GM21717 (cell line): ENCODE results near the gene RDH13.
"Not testable (repeated sequence)": the region's sequence is repeated elsewhere in the genome, so short reads cannot be mapped to it uniquely, and the experiment has no call there.

ENCODE experiments used
- ATAC-seq: cut with Tn5 transposase; IDR thresholded peaks from one replicate; pipeline ENCODE4 v1.9.1; 2021; ENCODE audit warnings: mild to moderate bottlenecking, moderate library complexity; ENCODE audit not compliant: unreplicated experiment

The RDH13 gene

DNA sequence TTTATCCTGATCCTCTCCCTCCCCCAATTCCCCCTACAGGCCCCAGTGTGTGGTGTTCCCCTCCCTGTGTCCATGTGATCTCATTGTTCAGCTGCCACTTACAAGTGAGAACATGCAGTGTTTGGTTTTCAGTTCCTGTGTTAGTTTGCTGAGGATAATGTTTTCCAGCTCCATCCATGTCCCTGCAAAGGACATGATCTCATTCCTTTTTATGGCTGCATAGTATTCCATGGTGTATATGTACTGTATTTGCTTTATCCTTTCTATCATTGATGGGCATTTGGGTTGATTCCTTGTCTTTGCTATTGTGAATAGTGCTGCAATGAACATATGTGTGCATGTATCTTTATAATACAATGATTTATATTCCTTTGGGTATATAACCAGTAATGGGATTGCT lies 42.6 kb downstream of the RDH13 start:
- ATAC-seq = not testable (repeated sequence)

- ATAC-seq = no peak
These were observed 44.3 kb downstream of the RDH13 start for GRCh38 chr19:55018633-55019032.

DNA sequence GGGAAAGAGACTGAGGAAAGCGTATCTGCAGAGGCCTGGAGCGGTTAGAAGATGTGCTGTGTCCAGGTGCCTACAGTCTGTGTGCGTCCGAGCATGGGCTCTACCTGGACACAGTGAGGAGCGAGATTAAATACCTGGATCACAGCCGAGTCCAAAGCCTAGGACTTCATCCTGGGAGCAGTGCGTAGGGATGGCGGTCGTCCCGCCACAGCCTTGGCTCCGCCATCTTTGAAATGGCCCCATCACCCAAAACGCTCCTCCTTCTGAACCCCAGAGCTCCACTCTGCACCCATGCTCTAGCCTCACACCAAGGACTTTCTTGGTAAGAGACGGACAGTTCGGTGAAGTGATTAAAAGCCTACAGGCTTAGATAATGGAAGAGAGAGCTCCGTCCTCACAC lies 44.7 kb downstream of the RDH13 start:
- no peak for ATAC-seq

DNA sequence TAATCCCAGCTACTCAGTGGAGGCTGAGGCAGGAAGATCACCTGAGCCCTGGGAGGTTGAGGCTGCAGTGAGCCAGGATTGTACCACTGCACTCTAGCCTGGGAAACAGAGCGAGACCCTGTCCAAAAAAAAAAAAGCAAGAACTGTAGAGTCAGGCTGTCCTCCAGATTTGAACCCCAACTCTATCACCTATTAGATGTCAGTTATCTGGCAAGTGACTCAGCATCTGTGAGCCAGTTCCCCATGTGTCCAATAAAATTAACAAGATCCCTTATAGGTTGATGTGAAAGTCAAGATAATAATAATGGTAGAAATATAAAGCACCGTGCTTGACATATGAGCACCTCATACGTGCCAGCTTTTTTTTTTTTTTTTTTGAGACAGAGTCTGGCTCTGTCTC lies 46.9 kb downstream of the RDH13 start:
- ATAC-seq = no peak

GRCh38 chr19:55015126-55015525 lies 47.8 kb downstream of the RDH13 start:
- no peak for ATAC-seq

DNA sequence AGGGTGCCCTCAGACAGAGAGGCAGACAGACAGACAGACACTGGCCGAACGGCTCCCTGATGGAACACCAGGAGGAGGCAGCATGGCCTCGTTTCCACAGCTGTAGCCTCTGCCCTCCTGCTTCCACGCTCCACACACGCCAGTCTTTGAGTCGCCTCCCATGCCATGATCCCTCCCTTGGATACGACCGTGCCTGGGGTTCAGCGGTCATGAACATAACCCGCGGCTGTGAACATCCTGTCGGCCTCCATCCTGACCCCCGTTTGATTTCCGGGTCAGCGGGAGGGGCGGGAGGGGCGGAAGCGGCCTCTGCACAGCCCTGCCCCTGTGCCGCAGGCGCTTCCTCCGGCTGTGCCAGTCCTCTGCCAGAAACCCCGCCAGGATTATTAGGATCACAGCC lies 48.2 kb downstream of the RDH13 start:
- ATAC-seq = no peak

DNA sequence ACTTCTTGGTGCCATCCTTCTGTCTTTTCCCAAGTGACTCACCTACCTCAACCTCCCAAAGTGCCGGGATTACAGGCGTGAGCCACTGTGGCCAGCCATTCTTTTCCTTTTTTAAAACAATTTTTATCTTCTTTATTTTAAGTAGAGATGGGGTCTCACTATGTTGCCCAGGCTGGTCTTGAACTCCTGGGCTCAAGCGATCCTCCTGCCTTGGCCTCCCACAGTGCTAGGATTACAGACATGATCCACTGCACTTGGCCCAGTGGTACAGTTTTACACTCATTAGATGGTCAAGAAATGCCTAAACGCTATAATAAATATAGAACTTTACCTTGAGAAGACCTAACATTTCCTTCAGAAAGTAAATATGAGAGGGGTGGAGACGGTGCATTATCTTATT lies 49.4 kb downstream of the RDH13 start:
- ATAC-seq = no peak

DNA sequence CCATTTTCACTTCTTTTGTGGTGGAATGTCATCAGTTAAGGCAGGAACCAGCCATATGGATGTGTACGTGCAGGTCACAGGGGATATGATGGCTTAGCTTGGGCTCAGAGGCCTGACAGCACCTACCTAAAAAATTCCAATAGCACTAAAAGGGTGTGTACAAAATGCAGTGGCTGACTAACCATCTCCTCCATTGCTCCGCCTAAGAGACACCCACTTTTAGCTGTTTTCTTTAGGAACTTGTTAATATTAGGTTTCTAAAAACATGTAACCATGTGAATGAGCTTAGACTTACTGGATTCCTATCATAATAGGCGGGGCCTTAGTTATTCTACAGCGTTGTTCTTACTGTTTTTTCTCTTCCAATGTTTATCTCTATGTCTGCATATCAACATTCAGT lies 50.6 kb downstream of the RDH13 start:
- ATAC-seq = no peak

DNA sequence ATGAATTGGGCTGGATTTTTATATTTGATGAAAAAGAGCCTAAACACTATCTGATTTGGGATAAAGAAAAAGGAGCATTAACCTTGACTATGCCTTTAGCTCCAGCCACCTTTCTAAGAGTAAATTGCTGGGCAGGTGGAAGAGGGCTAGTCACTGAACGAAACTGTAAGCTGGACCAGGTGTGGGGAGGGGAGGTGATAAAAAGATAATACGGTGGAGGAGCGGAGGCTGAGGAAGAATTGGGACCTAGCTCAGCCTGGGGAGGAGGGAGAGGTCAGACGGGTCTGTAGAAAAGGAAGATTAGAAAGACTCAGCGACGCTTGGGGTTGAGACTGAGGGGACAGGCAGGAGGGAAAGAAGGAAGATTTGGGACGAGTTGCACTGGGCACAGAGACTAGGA lies 52.4 kb downstream of the RDH13 start:
- not testable (repeated sequence) for ATAC-seq

- ATAC-seq = not testable (repeated sequence)
These were observed 54.2 kb downstream of the RDH13 start for GRCh38 chr19:55008781-55009180.

GRCh38 chr19:55008189-55008588 lies 54.8 kb downstream of the RDH13 start:
- ATAC-seq = not testable (repeated sequence)

GRCh38 chr19:55007537-55007936 lies 55.4 kb downstream of the RDH13 start:
- ATAC-seq = not testable (repeated sequence)

DNA sequence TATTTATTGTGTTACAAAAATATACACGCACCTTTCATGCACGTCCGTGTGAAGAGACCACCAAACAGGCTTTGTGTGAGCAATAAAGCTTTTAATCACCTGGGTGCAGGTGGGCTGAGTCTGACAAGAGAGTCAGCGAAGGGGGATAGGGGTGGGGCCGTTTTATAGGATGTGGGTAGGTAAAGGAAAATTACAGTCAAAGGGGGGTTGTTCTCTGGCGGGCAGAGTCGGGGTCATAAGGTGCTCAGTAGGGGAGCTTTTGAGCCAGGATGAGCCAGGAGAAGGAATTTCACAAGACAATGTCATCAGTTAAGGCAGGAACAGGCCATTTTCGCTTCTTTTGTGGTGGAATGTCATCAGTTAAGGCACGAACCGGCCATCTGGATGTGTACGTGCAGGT lies 56.2 kb downstream of the RDH13 start:
- not testable (repeated sequence) for ATAC-seq

DNA sequence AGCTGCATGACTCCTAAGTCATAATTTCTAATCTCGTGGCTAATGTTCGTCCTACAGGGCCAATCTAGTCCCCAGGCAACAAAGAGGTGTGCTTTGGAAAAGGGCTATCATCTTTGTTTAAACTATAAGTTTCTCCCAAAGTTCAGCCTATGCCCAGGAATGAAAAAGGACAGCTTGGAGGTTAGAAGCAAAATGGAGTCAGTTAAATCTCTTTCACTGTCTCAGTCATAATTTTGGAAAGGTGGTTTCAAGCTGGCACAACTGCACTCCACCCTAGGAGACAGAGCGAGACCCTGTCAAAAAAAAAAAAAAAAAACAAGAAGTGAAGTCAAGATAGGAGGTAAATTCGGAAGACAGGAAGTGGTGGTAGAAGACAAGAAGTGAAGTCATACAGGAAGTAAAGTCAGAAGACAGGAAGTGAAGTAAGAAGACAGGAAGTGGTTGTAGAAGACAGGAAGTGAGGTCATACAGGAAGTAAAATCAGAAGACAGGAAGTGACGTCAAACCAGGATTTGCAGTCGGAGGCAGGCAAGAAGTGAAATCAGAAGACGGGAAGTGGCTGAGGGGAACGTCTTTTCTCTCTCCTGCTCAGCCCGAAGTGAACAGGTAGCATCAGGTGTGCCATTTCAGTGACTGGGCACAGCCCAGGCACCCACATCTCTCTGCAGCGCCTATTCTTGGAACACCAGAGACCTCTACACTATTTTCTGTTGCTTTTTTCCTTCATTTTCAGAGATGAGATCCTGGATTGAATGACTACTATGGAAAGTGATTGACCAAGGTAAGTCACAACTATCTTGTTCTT lies 57.1 kb downstream of the RDH13 start:
- no peak for ATAC-seq

DNA sequence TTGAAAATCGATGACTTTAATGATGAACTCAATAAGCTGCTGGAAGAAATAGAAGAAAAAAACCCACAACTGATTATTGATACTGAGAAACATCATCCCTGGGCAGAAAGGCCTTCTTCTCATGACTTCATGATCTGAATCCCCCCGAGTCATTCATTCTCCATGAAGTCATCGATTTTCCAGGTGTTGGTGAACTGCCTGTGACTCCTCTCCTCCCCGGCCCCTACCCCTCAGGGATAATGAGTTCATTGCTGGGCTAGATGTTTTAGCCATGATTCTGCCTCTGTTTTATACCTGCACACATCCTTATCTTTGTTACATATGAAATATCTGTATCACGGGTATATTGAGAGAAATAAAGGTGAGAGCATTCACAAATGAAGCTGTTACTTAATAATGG lies 62.2 kb downstream of the RDH13 start:
- ATAC-seq = no peak

- ATAC-seq = not testable (repeated sequence)
These were observed 64.2 kb downstream of the RDH13 start for GRCh38 chr19:54998751-54999239.

- ATAC-seq = no peak
These were observed 67.4 kb downstream of the RDH13 start for GRCh38 chr19:54995561-54995960.
